ENCODE results near the gene GAS1.

DNA sequence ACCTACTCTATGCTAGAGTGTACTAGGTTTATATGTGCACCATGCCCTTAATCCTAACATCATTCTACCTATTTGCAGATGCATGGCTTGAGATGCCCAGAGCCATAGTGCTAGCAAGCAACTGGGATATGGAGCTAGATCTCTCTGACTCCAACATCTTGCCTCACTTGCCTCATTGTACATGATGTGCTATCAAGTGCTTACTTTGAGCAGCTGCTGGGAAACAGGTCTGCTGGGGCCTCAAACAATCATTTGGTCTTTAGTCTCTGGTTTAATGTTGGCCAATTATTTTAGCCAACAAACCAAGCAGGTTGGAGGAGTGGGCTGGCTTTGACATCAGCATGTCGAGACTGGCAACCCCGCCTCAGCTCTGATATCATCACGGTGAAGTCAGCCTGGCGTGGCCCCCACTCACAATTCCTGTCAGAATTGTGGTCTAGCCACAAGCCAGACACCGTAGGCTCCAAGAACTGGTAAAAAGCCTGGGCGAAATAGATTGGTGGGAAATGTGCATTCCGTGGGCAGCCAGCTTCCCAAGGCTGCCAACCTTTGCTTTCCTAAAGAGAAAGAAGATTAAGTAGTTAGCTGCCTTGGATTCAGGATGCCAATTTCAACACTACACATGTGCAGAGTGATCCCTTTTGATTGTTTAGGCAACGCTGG is 21.1 kb upstream of the GAS1 start:
- TF ChIP-seq, protein P1, sequence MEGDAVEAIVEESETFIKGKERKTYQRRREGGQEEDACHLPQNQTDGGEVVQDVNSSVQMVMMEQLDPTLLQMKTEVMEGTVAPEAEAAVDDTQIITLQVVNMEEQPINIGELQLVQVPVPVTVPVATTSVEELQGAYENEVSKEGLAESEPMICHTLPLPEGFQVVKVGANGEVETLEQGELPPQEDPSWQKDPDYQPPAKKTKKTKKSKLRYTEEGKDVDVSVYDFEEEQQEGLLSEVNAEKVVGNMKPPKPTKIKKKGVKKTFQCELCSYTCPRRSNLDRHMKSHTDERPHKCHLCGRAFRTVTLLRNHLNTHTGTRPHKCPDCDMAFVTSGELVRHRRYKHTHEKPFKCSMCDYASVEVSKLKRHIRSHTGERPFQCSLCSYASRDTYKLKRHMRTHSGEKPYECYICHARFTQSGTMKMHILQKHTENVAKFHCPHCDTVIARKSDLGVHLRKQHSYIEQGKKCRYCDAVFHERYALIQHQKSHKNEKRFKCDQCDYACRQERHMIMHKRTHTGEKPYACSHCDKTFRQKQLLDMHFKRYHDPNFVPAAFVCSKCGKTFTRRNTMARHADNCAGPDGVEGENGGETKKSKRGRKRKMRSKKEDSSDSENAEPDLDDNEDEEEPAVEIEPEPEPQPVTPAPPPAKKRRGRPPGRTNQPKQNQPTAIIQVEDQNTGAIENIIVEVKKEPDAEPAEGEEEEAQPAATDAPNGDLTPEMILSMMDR (conservative IDR thresholded peaks at IDR 0.05; ENCODE audit: low read length), result no peak
- no peak for TF ChIP-seq EZH2phosphoT487 (IDR thresholded peaks at IDR 0.05; ENCODE audit: borderline replicate concordance)
